Muscle layer of duodenum (tissue), 2 donors: Measurements from ENCODE around the gene KCTD3.

ENCODE experiments used
- H3K27ac ChIP-seq: one replicate; pipeline ENCODE4 v1.7.0; 2013; ENCODE audit warnings: mild to moderate bottlenecking, low read length
- H3K27me3 ChIP-seq: one replicate; pipeline ENCODE4 v1.7.0; 2013; ENCODE audit warnings: low read depth, mild to moderate bottlenecking, control low read depth, low read length
- H3K36me3 ChIP-seq, 2 donors: one replicate each; pipeline ENCODE4 v1.7.0; 2013; ENCODE audit warnings: low read length in 2 of 2, control low read depth in 1 of 2, mild to moderate bottlenecking in 1 of 2; ENCODE audit not compliant: insufficient read depth in 2 of 2, control insufficient read depth in 1 of 2
- H3K4me1 ChIP-seq, 2 donors: one replicate each; pipeline ENCODE4 v1.7.0; 2013; ENCODE audit warnings: low read length in 2 of 2, mild to moderate bottlenecking in 2 of 2, control low read depth in 1 of 2, moderate library complexity in 1 of 2; ENCODE audit not compliant: insufficient read depth in 2 of 2, control insufficient read depth in 1 of 2
- H3K4me3 ChIP-seq, 2 donors: one replicate each; pipeline ENCODE4 v1.7.0; 2013; ENCODE audit warnings: low read length in 2 of 2, low read depth in 1 of 2, mild to moderate bottlenecking in 1 of 2
- H3K9me3 ChIP-seq, 2 donors: one replicate each; pipeline ENCODE4 v1.7.0; 2013; ENCODE audit warnings: low read length in 2 of 2, control low read depth in 1 of 2, mild to moderate bottlenecking in 1 of 2; ENCODE audit not compliant: control insufficient read depth in 1 of 2
- donor health status: healthy.

KCTD3 gene

GRCh38 chr1:215539803-215540570 is 27.1 kb upstream of the KCTD3 start:
- Histone ChIP-seq H3K9me3 (peaks cover 0 to 6% of the 10 kb centered on the region in 2 donors), H3K4me1 (no peaks in the 10 kb centered on the region), H3K4me3 (no peak overlapping the region), H3K27me3 (no peaks in the 10 kb centered on the region), H3K27ac (no peak overlapping the region), H3K36me3 (no peaks in the 10 kb centered on the region)

GRCh38 chr1:215542301-215542700 is 24.8 kb upstream of the KCTD3 start:
- Histone ChIP-seq H3K36me3 (no peaks in the 10 kb centered on the region), H3K27me3 (no peaks in the 10 kb centered on the region), H3K4me3 (no peak overlapping the region), H3K4me1 (no peaks in the 10 kb centered on the region), H3K9me3 (peaks cover 0 to 6% of the 10 kb centered on the region in 2 donors), H3K27ac (no peak overlapping the region)

- H3K36me3 ChIP-seq: no peaks in the 10 kb centered on the region
- no peaks in the 10 kb centered on the region for H3K27me3 ChIP-seq
- no peak overlapping the region for H3K27ac ChIP-seq
- H3K4me1 ChIP-seq: no peaks in the 10 kb centered on the region
- no peak overlapping the region for H3K4me3 ChIP-seq
- peaks cover 0 to 6% of the 10 kb centered on the region in 2 donors for H3K9me3 ChIP-seq
Observed at GRCh38 chr1:215543191-215543606, 23.9 kb upstream of the KCTD3 start.

- H3K9me3 ChIP-seq: peaks cover 0 to 6% of the 10 kb centered on the region in 2 donors
- H3K27ac ChIP-seq: no peak overlapping the region
- H3K4me1 ChIP-seq: no peaks in the 10 kb centered on the region
- H3K36me3 ChIP-seq: no peaks in the 10 kb centered on the region
- H3K4me3 ChIP-seq: no peak overlapping the region
- H3K27me3 ChIP-seq: no peaks in the 10 kb centered on the region
Observed at GRCh38 chr1:215543806-215544205, 23.3 kb upstream of the KCTD3 start.

- Histone ChIP-seq H3K27ac (no peak overlapping the region), H3K36me3 (no peaks in the 10 kb centered on the region), H3K4me1 (no peaks in the 10 kb centered on the region), H3K27me3 (no peaks in the 10 kb centered on the region), H3K9me3 (peaks cover 0 to 6% of the 10 kb centered on the region in 2 donors), H3K4me3 (no peak overlapping the region)
Observed at GRCh38 chr1:215544566-215544965, 22.5 kb upstream of the KCTD3 start.

- Histone ChIP-seq H3K4me3 (no peak overlapping the region), H3K27ac (no peak overlapping the region), H3K4me1 (no peaks in the 10 kb centered on the region), H3K27me3 (no peaks in the 10 kb centered on the region), H3K36me3 (no peaks in the 10 kb centered on the region), H3K9me3 (peaks cover 0 to 6% of the 10 kb centered on the region in 2 donors)
Observed at GRCh38 chr1:215545096-215545495, 22.0 kb upstream of the KCTD3 start.

- Histone ChIP-seq H3K27me3 (no peaks in the 10 kb centered on the region), H3K4me1 (no peaks in the 10 kb centered on the region), H3K9me3 (peaks cover 0 to 6% of the 10 kb centered on the region in 2 donors), H3K36me3 (no peaks in the 10 kb centered on the region), H3K4me3 (no peak overlapping the region), H3K27ac (no peak overlapping the region)
Observed at GRCh38 chr1:215547011-215547410, 20.1 kb upstream of the KCTD3 start.

- H3K27ac ChIP-seq: no peak overlapping the region
- peaks cover 0 to 9% of the 10 kb centered on the region in 2 donors for H3K9me3 ChIP-seq
- H3K27me3 ChIP-seq: no peaks in the 10 kb centered on the region
- H3K4me1 ChIP-seq: no peaks in the 10 kb centered on the region
- no peak overlapping the region for H3K4me3 ChIP-seq
- H3K36me3 ChIP-seq: no peaks in the 10 kb centered on the region
Observed at GRCh38 chr1:215551806-215552205, 15.3 kb upstream of the KCTD3 start.

GRCh38 chr1:215554865-215555264 is 12.2 kb upstream of the KCTD3 start:
- Histone ChIP-seq H3K27ac (no peak overlapping the region), H3K27me3 (no peaks in the 10 kb centered on the region), H3K4me1 (no peaks in the 10 kb centered on the region), H3K9me3 (peaks cover 0 to 9% of the 10 kb centered on the region in 2 donors), H3K36me3 (no peaks in the 10 kb centered on the region), H3K4me3 (no peak overlapping the region)

GRCh38 chr1:215555531-215555930 is 11.6 kb upstream of the KCTD3 start:
- Histone ChIP-seq H3K27me3 (no peaks in the 10 kb centered on the region), H3K9me3 (peaks cover 0 to 11% of the 10 kb centered on the region in 2 donors), H3K4me3 (no peak overlapping the region), H3K4me1 (no peaks in the 10 kb centered on the region), H3K36me3 (no peaks in the 10 kb centered on the region), H3K27ac (no peak overlapping the region)

- Histone ChIP-seq H3K27me3 (no peaks in the 10 kb centered on the region), H3K4me3 (no peak overlapping the region), H3K9me3 (peaks cover 0 to 13% of the 10 kb centered on the region in 2 donors), H3K4me1 (no peaks in the 10 kb centered on the region), H3K36me3 (no peaks in the 10 kb centered on the region), H3K27ac (no peak overlapping the region)
Observed at GRCh38 chr1:215556996-215557395, 10.1 kb upstream of the KCTD3 start.

- Histone ChIP-seq H3K9me3 (peaks cover 0 to 13% of the 10 kb centered on the region in 2 donors), H3K27ac (no peak overlapping the region), H3K36me3 (no peaks in the 10 kb centered on the region), H3K4me3 (no peak overlapping the region), H3K27me3 (no peaks in the 10 kb centered on the region), H3K4me1 (no peaks in the 10 kb centered on the region)
Observed at GRCh38 chr1:215557504-215557903, 9.6 kb upstream of the KCTD3 start.
